NB4 (cell line): ENCODE measurements around the gene SMC6.
A peak's percentile ranks its signal among the peaks of the same experiment; 100 is the strongest.

Experiments
- MAX ChIP-seq: IDR thresholded peaks from 2 replicates; pipeline ENCODE4 v1.6.1; 2011; ENCODE audit warnings: low read depth, low read length
- MYC ChIP-seq: IDR thresholded peaks from 2 replicates; pipeline ENCODE4 v1.6.1; 2011; ENCODE audit warnings: low read depth, low read length
- POLR2A ChIP-seq: IDR thresholded peaks from 2 replicates; pipeline ENCODE4 v1.6.1; 2011; ENCODE audit warnings: mild to moderate bottlenecking; ENCODE audit not compliant: insufficient read length; ENCODE audit errors: extremely low read depth
- TF ChIP-seq, protein P1 (sequence below): IDR thresholded peaks from one replicate; pipeline ENCODE4 v1.5.1; 2012; ENCODE audit warnings: low read depth, low read length

GRCh38 chr2:17752892-17753802 lies 463 bp downstream of the SMC6 start:
- TF ChIP-seq, protein P1, sequence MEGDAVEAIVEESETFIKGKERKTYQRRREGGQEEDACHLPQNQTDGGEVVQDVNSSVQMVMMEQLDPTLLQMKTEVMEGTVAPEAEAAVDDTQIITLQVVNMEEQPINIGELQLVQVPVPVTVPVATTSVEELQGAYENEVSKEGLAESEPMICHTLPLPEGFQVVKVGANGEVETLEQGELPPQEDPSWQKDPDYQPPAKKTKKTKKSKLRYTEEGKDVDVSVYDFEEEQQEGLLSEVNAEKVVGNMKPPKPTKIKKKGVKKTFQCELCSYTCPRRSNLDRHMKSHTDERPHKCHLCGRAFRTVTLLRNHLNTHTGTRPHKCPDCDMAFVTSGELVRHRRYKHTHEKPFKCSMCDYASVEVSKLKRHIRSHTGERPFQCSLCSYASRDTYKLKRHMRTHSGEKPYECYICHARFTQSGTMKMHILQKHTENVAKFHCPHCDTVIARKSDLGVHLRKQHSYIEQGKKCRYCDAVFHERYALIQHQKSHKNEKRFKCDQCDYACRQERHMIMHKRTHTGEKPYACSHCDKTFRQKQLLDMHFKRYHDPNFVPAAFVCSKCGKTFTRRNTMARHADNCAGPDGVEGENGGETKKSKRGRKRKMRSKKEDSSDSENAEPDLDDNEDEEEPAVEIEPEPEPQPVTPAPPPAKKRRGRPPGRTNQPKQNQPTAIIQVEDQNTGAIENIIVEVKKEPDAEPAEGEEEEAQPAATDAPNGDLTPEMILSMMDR = no peak
- TF ChIP-seq POLR2A (peak; percentile 47), MAX (no peak), MYC (0 out of 2 replicates have a peak, but pooled peaks have one; percentile 11)
